Fibroblast of upper back skin (primary cell): ENCODE data around the gene FOXI1.
"Not testable (repeated sequence)": the region's sequence is repeated elsewhere in the genome, so short reads cannot be mapped to it uniquely, and the experiment has no call there.

Source experiments
- DNase-seq: peaks from one replicate; pipeline ENCODE4 v3.0.0-alpha.2; 2013

FOXI1 gene

DNA sequence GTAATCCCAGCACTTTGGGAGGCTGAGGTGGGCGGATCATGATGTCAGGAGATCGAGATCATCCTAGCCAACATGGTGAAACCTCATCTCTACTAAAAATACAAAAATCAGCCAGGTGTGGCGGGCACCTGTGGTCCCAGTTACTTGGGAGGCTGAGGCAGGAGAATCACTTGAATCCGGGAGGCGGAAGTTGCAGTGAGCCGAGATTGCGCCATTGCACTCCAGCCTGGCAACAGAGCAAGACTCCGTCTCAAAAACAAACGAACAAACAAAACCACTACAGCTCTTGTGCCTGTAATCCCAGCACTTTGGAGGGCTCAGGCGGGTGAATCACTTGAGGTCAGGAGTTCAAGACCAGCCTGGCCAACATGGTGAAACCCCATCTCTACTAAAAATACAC is 11.4 kb upstream of the FOXI1 start:
- DNase-seq = not testable (repeated sequence)

DNA sequence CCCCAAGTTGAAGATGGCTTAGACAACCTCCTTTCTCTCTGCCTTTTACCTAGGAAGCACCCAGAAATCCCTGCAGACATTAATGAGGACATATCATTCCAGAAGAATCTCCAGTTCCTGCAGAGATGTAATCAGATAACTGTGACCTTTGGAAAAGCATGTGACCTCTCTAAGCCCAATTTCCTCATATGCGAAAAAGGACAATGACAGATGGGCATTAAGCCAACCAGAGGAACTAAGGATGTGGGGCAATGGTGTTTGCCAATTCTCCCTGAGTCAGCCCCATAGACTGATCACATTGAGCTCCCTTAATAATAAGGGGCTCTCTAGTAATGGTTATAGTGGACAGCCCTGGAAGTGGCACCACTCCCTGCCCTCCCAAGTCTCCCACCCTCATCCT is 10.1 kb upstream of the FOXI1 start:
- DNase-seq = no peak

DNA sequence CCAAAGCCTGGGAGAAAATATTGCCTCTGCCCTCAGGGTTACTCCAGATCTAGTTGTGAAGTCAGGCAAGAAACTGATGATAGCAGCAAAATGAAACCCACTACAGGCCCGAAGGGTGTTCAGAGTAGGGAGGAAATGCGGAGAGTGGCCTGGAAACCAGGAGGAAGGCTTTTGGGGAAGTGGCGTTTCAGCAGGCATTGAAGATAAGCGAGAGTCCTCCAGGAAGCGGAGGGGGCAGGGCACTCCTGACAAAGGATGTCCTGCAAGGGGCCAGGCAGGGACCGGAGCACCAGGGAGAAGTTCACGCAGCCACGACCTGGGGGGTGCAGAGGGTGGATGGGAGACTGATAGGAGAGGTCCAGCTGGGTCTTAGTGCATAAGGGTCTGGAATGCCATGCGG is 7.8 kb upstream of the FOXI1 start:
- no peak for DNase-seq

DNA sequence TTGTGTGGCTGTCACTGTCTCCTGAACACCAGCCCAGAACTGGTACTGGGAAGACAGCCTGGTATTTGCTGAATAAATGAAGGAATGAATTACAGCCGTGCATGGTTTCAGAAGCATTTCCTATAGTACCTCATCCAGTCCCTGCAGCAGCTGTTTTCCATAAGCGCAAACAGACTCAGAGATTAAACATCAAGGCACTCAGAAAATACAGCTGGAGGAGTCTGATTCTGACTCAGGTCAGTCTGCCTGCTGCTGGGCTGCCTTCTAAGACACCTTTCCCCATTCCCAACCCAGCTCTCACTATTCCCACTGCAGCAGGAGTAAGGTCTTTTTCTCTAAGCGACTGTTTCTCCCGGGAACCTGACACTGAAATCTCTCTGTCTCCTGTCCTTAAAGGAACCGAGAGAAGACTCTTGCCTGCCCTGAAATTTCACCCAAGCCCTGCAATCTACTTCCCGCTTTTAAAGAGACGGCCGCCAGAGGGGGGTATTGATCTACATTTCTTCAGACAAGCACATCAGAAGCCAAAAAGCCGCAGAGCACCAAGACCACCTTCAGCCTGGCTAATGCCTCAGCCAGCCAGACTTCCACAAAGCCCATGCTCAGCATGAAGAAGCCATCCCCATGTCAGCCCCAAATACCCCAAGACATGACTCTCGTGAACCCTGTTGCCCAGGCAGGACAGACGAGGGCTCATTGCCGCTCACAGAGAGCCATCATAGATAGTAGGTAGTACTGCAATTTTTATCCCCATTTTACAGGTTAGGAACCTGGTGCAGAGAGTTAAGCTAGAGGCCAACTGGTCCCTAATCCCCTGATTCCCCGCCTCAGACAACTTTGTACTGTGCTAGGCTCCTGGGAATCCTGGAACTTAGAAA is 5.4 kb upstream of the FOXI1 start:
- peak; percentile 82 for DNase-seq

DNA sequence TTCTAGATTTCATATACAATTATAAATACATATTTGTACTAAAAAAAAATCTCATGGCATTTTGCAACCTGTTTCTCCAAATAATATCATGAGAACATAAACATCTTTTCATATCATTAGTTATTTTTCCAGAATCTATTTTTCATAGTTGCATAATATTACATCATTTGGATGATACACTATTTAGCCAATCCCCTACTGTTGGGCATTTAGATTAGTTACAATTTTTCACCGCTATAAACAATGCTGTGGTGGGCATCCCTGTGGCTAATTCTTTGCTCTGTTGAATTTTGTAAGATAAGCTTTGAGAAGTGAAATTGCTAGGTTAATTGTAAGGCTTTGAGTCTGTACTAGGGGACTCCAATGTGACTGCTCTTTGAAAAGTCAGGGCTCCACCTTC is 2.2 kb upstream of the FOXI1 start:
- DNase-seq = no peak

DNA sequence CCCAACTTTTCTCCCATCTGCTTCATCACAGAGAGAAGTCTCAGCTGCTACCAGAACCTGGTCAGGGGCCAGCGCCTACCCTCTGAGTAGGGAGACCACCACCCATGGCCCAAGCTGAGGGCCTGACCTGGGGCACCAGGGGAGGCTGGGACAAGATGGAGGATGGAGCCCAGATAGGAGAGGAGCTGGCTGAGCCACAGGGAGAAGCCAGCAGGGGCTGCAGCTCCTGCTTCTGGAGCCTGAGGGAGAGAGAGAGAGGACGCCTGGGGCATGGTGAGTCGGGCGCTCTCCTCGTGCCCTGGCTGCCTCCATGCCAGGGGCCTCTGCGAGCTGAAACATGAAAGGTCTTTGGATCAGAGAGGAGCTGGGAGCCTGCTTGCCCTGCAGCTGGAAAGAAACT is 1.4 kb upstream of the FOXI1 start:
- DNase-seq = no peak

DNA sequence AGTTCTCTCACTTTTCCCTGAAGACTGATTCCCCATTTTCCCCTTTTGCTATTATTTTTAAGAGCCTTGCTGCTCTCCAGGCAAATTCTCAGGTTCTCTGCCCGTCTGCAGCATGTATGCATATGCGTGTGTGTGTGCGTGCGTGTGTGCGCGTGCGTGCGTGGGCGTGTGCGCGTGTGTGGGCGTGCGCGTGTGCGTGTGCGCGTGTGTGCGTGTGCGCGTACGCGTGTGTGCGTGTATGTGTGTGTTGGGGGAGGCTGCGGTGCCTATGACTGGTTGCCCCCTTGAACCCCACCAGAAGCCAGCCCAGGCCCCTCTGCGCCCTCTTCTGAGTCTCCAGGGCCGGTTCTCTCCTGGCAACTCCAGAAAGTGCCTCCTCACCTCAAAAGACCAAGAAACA is 987 bp upstream of the FOXI1 start:
- DNase-seq = no peak

DNA sequence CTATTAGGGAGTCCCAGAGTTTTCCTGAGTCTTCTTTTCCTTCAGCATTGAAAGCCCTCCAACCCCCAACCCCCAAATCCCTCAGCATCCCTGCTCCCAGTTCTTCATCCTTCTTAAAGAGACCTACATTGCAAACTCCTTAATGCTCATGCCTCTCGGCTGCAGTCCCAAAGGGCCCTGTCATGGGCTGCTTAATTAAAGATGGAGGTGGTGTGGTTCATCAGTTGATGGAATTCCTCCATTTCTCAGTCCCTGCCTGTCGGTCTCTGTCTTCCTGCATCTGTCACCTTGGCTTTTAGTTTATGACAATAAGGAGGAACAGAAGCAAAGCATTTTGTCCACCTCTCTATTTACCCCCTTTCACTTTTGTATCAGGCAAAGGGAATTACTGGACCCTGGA is 2.0 kb downstream of the FOXI1 start:
- DNase-seq = no peak

DNA sequence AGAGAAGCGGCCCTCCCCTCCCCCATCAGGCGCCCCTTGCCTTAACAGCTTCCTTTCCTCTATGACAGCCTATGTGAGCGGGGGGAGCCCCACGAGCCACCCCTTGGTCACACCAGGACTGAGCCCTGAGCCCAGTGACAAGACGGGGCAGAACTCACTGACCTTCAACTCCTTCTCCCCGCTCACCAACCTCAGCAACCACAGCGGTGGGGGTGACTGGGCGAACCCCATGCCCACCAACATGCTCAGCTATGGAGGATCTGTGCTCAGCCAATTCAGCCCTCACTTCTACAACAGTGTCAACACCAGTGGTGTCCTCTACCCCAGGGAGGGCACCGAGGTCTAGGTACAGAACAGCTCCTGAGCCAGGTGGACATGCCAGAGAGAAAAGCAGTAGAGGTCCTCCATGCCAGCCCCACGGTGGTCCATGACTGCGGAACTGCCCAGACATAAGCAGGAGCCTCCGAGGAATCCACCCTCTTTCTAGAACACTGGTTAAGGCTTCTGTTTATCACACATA is 2.6 kb downstream of the FOXI1 start:
- no peak for DNase-seq

DNA sequence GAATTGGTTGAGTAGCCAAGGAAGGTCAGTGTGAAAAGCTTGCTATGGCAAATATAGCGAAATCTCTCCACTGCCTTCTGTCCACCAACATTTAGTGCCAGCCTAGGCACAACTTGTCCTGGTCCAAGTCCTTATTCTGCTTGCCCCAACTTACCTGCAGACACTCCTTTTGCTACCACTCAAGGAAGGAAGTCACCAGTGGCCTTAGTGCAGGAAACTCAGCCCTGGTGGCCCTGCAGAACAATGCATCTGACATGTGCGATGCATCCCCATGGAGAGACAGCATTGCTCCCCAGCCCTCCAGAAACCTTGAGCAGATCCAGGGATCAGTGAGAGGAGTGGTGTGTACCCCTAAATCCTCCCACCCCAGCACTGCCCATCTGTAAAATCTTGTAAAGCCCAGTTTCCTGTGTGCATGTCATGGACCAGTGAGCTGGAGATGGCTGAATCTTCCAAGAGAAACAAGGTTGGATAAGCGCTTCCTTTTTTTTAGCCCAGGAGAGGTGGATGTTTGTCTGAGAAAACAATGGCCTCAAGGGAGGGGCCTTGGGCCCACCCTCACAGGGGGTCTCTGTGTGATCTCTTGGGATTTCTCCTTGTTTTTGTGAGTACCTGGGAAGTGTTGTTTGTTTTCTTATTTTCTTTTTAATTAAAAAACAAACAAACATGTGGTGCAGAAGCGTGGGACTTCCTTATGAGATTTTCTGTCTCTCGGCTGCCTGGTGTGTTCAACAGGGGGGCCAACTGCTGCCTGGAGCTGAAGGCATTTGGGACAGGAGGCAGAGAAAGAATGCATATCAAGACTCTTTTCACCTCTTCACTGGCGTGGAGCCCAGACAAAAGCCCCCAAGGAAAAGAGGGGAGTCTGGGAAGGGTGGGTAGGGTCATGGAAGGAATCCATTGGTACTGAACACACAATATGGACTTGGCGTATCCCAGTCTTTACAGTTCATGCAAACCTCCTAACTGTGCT is 3.6 kb downstream of the FOXI1 start:
- no peak for DNase-seq

DNA sequence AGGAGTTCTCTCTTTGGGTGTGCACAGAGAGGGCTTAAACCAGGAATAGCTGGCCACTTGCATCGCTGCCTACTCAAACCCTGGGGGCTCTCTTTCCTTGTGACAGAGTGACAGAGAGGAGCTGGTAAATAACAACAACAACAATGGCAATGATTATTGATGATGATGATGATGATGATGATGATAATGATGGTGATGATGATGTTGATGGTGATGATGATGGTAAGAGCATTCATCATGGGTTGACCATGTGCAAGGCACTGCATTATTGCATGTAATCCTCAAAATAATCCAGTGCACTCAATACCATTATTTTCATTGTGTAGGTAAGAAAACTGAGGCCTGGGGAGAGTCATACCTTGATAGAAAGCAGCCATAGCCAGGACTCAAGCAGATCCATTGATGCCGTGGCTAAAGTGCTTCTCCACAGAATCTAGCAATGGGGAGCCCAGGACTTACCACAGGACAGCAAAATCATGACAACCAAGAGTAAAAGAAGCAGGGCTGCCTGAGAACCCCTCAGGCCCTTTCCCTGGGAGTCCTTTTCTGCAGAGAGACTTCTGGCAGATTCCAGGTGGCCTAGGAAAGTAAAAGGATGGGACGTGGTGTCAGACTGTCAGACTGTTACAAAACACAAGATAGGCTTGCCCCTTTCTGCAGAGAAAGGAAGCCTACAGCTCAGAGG is 4.8 kb downstream of the FOXI1 start:
- DNase-seq = no peak

DNA sequence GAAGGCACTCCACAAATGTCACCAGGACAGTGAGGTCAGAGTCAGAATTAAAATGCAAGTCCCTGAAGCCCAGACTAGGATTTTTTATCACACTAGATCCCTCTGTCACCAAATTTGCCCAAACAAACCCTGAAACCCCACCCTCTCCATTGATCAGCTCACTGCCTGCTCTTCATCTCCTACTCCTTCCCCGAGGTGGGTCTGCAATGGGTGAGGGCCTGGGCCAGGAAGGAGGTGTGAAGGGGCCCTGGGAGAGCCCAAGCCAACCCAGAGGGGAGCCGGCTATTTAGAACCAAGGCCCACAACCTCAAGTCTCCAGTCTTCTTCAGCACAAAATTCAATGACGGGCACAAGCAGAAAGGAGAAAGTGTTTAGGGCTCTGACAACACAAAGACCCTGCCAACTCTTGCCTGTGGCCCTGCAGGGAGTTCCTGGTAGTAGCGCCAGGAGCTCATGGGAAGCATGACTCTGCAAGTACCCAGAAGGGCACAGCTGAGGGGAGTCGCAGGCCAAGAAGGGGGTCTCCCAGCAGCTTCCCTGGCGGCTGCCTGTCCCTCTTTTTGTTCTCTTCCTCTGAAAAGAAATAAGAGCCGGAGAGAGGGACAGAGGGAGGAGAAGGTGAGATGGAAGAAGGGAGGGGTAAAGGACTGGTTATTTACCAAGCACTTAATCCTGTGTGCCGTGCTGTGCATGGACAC is 5.5 kb downstream of the FOXI1 start:
- no peak for DNase-seq

DNA sequence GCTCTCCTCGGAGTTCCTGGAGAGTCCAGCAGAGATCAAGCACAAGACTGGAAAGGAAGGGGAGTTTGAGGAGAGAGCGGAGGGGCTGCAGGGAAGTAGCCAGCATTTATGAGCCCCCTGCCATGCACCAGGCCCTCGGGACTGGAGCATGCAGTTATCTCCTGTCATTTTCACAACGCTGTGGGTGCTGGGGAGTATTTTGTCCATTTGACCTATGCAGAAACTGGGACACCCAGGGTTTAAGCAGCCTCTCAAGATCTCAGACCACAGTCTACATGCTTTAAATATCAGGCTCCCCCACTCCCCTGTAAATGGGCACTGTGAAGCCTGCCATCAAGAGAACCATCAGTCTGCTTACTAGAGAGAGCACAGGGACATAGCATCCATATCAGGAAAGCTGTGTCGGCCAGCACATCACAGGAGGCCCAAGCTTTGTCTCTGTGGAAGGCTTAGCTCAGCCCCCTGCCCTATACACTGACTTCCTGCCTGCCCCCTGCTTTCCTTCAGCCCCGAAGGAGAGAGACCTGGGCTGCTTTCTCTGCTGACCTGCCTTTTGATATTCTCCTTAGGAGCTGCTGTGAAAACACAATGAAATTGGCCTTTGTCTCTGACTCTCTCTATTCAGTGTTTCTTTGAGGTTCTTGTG is 7.3 kb downstream of the FOXI1 start:
- no peak for DNase-seq

DNA sequence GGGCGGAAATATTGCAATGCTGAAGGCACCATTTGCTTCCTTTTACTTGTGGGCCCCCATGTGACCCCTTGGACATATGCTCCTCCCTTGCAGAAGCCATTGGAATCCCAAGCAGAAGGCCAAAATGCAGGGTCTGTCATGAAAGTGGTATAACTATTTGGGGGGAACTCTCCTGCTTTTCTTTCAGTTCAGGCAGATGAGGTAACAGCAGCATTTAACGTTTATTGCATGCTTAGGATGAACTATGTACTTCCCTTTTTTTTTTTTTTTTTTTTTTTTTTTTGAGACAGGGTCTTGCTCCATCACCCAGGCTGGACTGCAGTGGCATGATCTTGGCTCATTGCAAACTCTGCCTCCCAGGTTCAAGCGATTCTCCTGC is 7.8 kb downstream of the FOXI1 start:
- DNase-seq = no peak

DNA sequence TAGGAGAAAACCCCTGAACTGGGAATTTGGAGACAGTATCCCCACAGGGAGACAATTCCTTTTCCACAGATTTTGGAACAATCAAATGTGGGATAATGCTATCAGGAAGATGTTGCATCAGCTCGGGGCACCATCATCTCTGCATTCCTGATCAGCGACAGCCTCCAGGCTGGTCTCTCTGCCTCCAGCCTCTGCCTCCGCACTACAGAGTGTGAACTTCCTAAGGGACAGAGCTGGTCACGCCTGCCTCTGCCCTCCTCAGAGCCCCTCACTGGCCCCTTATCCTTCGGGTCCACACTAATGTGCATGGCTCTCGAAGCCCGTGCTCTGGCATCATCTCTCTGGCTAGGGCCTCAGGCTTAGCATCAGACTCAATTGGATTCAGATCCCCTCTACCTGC is 8.6 kb downstream of the FOXI1 start:
- no peak for DNase-seq

DNA sequence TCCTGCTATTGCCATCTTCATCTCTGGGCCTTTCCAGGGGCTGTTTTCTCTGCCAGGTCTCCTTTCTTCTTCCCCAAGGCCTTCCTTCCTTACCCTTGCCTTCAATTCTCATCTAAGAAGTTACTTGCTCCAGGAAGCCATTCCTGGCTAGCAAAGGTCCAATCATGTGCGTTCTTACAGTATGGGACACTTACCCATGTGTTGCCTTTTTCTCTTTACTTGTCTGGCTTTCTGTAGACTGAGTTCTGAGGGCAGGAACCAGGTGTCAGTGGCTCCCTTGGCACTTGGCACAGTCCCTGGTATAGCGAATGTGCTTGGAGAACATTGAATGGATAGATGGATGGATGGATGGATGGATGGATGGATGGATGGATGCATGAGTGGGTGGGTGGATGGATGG is 10.2 kb downstream of the FOXI1 start:
- no peak for DNase-seq

DNA sequence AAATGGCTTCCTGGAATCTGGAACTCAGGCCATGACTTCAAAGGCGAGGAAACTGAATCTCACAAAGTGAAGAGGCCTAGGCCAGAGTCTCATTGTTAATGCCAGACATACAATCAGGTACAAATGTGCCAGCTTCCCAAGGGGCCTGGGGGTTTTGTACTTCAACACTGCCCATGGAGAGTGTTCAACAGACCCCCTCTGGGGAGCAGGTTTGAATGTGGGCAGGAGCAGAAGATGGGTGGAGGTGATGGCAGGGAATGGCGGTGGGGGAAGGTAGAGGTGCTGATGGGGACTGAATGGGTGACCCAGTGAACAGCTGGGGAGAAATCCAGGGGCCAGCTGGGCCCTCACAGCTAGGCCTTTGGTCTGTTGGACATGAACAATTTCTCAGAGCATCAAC is 12.0 kb downstream of the FOXI1 start:
- DNase-seq = no peak

DNA sequence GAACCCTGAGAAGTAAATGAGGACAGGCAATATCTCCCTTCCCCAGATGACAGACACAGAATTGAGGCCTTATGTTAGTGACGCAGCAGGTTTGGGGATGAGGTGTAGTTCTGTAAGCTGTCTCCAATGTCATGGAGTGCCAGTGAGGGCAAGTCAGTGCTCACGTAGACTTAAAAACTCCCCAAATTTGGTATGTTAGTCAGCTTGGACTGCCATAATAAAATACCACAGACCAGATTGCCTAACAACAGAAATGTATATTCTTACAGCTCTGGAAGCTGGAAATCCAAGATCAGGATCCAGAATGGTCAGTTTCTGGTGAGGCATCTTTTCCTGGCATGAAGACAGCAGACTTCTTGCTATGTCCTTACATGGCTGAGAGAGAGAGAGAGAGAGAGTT is 14.9 kb downstream of the FOXI1 start:
- peak; percentile 95 for DNase-seq

DNA sequence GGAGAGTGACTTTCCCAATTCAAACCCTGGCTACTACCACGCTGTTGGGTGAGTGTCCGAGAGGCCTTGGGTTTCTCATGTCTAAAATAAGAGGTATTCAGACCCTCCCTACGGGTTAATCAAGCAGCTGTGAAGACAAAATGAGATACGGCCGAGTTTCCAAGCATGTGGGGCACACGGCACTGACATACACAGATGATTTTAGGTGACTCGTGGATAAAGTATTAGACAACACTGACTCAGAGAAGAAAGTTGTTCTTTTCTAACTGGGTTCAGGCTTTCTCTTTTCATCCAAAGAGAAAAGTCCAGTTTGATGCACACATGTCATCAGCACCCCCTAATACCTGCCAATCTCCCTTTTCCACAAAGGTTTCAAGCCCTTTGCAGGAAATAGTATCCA is 15.6 kb downstream of the FOXI1 start:
- DNase-seq = peak; percentile 80

DNA sequence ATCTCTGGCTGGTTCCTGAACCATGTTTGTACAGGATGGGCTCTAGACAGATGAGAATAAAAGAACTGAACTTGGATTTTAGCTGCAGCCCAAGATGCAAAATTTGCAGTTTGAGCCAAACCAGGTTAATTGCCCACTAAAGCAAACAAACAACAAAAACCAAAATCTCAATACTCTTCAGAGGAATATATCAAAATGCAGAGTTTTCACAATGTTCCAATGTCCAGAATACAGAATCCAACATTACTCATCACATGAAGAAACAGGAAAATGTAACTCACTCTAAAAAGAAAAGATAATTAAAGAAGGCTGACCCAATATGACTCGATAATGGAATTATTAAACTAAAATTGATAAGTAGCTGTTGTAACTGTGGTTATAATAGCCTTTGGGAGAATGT is 20.4 kb downstream of the FOXI1 start:
- no peak for DNase-seq

DNA sequence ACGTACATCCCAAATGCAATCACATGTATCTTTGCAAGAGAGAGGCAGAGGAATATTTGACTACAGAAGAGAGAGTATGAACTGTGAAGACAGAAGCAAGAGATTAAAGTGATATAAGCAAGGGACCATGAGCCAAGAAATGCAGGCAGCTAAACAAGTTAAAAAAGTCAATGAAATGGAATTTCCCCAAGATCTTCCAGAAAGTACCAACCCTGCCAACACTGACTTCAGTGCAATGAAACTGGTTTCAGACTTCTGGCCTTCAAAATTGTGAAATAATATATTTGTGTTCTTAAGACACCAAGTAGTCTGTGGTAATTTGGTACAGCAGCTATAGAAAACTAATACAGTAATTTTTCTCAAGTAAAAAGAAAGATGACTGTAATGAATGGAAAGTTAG is 20.9 kb downstream of the FOXI1 start:
- no peak for DNase-seq

DNA sequence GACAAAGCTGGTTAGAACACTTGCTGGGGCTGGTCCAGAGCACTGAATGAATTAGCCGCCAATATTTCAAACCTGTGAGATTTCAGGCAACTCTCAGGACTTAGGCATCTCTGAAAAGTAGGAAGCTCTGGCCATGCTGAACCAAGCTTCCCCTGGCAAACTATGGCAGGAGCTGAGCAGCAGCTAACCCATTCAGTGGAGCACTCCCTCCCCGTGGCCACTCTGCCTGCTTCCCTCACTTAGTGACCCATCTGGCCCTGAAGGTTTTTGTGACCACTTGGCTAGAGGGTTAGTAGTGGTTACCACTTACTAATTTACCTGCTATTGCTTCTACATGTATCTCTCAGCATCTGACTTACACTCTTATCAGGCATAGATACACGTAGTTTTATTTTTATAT is 25.5 kb downstream of the FOXI1 start:
- no peak for DNase-seq
